ENCODE data around the gene PKP1.

Gene PKP1

DNA sequence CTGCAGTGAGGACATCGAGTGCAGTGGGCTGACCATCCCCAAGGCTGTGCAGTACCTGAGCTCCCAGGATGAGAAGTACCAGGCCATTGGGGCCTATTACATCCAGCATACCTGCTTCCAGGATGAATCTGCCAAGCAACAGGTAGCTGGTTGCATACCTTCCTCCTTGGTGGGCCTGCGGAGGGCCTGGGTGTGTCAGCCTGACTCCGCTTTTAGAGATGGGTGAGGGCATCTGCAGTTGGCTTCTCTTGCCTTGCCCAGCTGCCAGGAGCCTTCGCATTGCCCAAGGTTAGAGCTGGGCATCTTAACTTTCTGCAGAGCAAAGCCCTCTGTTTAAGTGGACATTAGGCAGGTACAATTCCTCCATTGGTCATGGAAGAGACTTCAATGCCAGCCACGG, 33.2 kb downstream of the PKP1 start:
- H3K4me3 ChIP-seq (ENCODE audit: low read depth in 1 of 2, low read length in 2 of 2): no peak overlapping the region
- no peaks in the 10 kb centered on the region for H3K9me3 ChIP-seq (ENCODE audit: low read length)
- no peaks in the 10 kb centered on the region for H3K36me3 ChIP-seq (ENCODE audit: insufficient read depth, low read length)
- no peaks in the 10 kb centered on the region for H3K27me3 ChIP-seq (ENCODE audit: control insufficient read depth in 1 of 2, insufficient read depth in 2 of 2, low read length in 2 of 2)
- no peak overlapping the region for H3K27ac ChIP-seq (ENCODE audit: low read depth, low read length)
- H3K9ac ChIP-seq (ENCODE audit: low read length): no peak overlapping the region
- H3K4me1 ChIP-seq (ENCODE audit: insufficient read depth, low read length): no peaks in the 10 kb centered on the region

DNA sequence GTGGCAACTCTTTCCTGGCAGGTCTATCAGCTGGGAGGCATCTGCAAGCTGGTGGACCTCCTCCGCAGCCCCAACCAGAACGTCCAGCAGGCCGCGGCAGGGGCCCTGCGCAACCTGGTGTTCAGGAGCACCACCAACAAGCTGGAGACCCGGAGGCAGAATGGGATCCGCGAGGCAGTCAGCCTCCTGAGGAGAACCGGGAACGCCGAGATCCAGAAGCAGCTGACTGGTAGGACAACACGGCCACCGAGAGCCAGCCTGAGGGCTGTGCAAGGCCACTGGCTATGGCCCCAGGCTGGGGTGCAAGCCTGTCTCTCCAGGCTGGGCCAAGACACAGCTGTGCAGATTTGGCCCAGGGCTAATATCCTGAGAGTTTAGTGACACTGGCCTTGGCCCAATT, 34.2 kb downstream of the PKP1 start:
- no peak overlapping the region for H3K9ac ChIP-seq (ENCODE audit: low read length)
- H3K27ac ChIP-seq (ENCODE audit: low read depth, low read length): no peak overlapping the region
- no peak overlapping the region for H3K4me3 ChIP-seq (ENCODE audit: low read depth in 1 of 2, low read length in 2 of 2)
- H3K27me3 ChIP-seq (ENCODE audit: control insufficient read depth in 1 of 2, insufficient read depth in 2 of 2, low read length in 2 of 2): no peaks in the 10 kb centered on the region
- H3K9me3 ChIP-seq (ENCODE audit: low read length): no peaks in the 10 kb centered on the region
- H3K36me3 ChIP-seq (ENCODE audit: insufficient read depth, low read length): no peaks in the 10 kb centered on the region
- no peaks in the 10 kb centered on the region for H3K4me1 ChIP-seq (ENCODE audit: insufficient read depth, low read length)

DNA sequence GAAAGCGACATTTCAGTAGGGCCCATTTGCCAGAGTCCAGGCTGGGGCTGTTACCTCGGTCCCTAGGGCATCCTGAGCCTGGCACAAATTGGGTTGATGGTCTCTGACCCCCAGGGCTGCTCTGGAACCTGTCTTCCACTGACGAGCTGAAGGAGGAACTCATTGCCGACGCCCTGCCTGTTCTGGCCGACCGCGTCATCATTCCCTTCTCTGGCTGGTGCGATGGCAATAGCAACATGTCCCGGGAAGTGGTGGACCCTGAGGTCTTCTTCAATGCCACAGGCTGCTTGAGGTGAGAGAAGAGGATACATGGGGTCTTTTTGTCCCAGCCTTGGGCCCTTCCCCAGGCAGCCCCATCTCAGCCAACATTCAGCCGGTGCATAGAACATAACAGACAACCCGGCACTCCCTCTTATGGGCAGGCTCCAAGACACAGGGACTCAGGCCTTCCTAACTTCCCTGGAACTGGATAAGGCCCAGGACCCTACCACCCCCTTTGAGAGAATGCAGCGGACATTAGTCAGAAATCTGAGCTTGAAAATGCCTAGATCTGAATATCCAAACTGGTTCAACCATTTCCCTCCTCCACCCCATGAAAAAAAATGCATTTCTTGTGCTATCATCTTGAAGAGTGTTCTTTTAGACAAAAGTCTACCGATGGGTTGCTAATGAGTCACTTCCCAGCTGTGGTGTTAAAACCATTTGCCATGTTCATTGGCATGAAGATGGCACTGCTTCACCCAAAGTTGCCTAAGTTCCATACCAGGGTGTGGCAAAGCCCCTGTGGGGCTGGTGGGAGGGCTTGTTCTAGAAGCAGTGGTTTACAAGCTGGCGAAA, 35.4 kb downstream of the PKP1 start:
- no peak overlapping the region for H3K27ac ChIP-seq (ENCODE audit: low read depth, low read length)
- H3K27me3 ChIP-seq (ENCODE audit: control insufficient read depth in 1 of 2, insufficient read depth in 2 of 2, low read length in 2 of 2): no peaks in the 10 kb centered on the region
- no peaks in the 10 kb centered on the region for H3K36me3 ChIP-seq (ENCODE audit: insufficient read depth, low read length)
- no peaks in the 10 kb centered on the region for H3K9me3 ChIP-seq (ENCODE audit: low read length)
- no peaks in the 10 kb centered on the region for H3K4me1 ChIP-seq (ENCODE audit: insufficient read depth, low read length)
- no peak overlapping the region for H3K4me3 ChIP-seq (ENCODE audit: low read depth in 1 of 2, low read length in 2 of 2)
- H3K9ac ChIP-seq (ENCODE audit: low read length): no peak overlapping the region

DNA sequence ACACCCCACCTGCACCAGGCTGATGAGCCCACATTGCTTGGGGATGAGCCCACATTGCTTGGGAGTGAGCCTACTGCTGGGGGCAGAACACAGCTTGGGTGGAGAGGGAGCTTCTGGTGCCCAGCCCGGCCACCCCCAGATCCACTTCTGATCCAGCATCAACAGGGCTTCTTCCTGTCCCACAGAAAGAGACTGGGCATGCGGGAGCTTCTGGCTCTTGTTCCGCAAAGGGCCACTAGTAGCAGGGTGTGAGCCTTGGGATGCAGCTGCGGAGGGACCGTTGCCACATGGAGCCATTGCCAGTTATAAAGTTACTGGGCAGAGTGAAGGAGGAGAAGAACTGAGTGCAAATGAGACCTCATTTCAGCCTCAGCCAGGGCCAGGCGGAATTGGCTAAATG, 36.3 kb downstream of the PKP1 start:
- H3K9ac ChIP-seq (ENCODE audit: low read length): no peak overlapping the region
- H3K4me3 ChIP-seq (ENCODE audit: low read depth in 1 of 2, low read length in 2 of 2): no peak overlapping the region
- H3K27ac ChIP-seq (ENCODE audit: low read depth, low read length): no peak overlapping the region
- no peaks in the 10 kb centered on the region for H3K36me3 ChIP-seq (ENCODE audit: insufficient read depth, low read length)
- no peaks in the 10 kb centered on the region for H3K27me3 ChIP-seq (ENCODE audit: control insufficient read depth in 1 of 2, insufficient read depth in 2 of 2, low read length in 2 of 2)
- H3K4me1 ChIP-seq (ENCODE audit: insufficient read depth, low read length): no peaks in the 10 kb centered on the region
- H3K9me3 ChIP-seq (ENCODE audit: low read length): no peaks in the 10 kb centered on the region

DNA sequence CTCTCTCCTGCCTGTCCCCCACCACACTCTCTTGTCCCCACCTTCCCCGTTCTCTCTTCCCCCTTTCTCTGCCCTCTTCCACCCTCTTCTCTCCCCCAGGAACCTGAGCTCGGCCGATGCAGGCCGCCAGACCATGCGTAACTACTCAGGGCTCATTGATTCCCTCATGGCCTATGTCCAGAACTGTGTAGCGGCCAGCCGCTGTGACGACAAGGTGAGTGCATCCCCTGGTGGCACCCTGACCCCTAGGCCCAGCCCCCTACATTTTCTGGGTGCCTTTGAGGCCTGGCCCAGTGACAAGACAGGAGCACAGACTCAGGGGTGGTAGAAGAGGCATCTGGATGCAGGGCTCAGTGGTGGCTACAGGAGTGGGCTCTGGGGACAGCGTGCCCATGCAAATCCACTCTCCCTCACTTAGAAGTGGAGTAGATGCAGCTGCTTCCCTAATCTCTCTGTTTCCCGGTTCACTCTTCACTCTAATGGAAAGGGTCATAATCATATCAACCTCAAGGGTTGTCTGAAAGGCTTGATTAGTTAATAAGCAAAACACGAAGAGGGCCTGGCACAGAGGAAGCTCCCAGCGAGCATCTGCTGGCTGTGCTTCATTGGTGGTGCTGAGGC, 37.0 kb downstream of the PKP1 start:
- no peak overlapping the region for H3K4me3 ChIP-seq (ENCODE audit: low read depth in 1 of 2, low read length in 2 of 2)
- no peak overlapping the region for H3K27ac ChIP-seq (ENCODE audit: low read depth, low read length)
- H3K27me3 ChIP-seq (ENCODE audit: control insufficient read depth in 1 of 2, insufficient read depth in 2 of 2, low read length in 2 of 2): no peaks in the 10 kb centered on the region
- no peak overlapping the region for H3K9ac ChIP-seq (ENCODE audit: low read length)
- no peaks in the 10 kb centered on the region for H3K4me1 ChIP-seq (ENCODE audit: insufficient read depth, low read length)
- no peaks in the 10 kb centered on the region for H3K36me3 ChIP-seq (ENCODE audit: insufficient read depth, low read length)
- H3K9me3 ChIP-seq (ENCODE audit: low read length): no peaks in the 10 kb centered on the region

DNA sequence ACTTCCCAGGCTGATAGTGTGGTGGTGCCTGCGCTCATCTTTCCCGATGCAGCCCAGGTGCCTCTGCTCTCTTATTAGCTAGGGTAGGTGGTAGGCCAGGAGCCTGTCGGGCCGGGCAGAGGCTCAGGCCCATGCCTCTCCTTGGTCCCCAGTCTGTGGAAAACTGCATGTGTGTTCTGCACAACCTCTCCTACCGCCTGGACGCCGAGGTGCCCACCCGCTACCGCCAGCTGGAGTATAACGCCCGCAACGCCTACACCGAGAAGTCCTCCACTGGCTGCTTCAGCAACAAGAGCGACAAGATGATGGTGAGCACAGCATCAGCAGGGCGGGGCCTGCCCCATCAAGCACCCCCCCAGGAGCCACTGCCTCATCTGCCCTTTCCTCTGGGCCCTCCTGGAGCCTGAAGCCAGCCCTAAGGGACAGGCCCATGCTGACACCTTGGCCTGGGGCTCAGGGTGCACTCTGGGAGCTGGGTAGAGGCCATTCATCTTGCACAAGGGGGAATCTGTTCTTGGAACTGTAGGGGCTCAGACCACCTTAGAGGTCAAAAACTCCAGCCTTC, 38.6 kb downstream of the PKP1 start:
- no peak overlapping the region for H3K27ac ChIP-seq (ENCODE audit: low read depth, low read length)
- H3K36me3 ChIP-seq (ENCODE audit: insufficient read depth, low read length): no peaks in the 10 kb centered on the region
- H3K9me3 ChIP-seq (ENCODE audit: low read length): no peaks in the 10 kb centered on the region
- no peaks in the 10 kb centered on the region for H3K4me1 ChIP-seq (ENCODE audit: insufficient read depth, low read length)
- no peak overlapping the region for H3K4me3 ChIP-seq (ENCODE audit: low read depth in 1 of 2, low read length in 2 of 2)
- H3K27me3 ChIP-seq (ENCODE audit: control insufficient read depth in 1 of 2, insufficient read depth in 2 of 2, low read length in 2 of 2): no peaks in the 10 kb centered on the region
- H3K9ac ChIP-seq (ENCODE audit: low read length): no peak overlapping the region

DNA sequence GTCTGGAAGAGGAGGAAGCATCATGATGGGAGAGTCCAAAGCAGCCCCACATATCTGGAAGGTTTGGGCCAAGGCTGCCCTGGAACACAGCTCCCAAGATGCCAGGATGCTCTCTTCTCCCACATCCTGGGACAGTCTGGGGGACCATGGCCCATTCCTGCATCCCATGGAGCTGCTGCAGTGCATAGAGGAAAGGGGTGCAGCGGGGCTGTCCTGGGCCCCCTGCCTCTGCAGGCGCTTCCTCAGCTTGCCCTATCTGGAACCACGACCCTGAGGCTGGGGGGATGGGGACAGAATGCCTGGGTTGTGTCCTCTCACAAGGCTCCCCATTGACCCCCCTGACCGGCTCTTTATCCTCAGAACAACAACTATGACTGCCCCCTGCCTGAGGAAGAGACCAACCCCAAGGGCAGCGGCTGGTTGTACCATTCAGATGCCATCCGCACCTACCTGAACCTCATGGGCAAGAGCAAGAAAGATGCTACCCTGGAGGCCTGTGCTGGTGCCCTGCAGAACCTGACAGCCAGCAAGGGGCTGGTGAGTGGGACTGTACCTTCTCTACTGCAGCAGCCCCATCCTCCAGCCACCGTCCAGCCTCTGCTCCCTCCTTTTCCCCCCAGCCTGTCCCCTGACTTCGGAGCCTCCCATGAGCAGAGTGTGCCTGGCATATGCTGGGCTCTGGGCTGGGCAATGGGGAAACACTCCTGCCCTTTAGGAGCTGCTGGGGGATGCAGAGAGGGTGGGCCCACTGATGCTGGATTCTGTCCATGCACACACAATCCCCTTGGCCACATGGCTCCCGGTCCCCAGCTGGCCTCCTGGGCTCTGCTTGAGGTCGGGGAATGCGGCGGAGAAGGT, 39.6 kb downstream of the PKP1 start:
- no peaks in the 10 kb centered on the region for H3K9me3 ChIP-seq (ENCODE audit: low read length)
- no peak overlapping the region for H3K27ac ChIP-seq (ENCODE audit: low read depth, low read length)
- no peaks in the 10 kb centered on the region for H3K27me3 ChIP-seq (ENCODE audit: control insufficient read depth in 1 of 2, insufficient read depth in 2 of 2, low read length in 2 of 2)
- H3K4me3 ChIP-seq (ENCODE audit: low read depth in 1 of 2, low read length in 2 of 2): no peak overlapping the region
- no peak overlapping the region for H3K9ac ChIP-seq (ENCODE audit: low read length)
- H3K4me1 ChIP-seq (ENCODE audit: insufficient read depth, low read length): no peaks in the 10 kb centered on the region
- H3K36me3 ChIP-seq (ENCODE audit: insufficient read depth, low read length): no peaks in the 10 kb centered on the region

DNA sequence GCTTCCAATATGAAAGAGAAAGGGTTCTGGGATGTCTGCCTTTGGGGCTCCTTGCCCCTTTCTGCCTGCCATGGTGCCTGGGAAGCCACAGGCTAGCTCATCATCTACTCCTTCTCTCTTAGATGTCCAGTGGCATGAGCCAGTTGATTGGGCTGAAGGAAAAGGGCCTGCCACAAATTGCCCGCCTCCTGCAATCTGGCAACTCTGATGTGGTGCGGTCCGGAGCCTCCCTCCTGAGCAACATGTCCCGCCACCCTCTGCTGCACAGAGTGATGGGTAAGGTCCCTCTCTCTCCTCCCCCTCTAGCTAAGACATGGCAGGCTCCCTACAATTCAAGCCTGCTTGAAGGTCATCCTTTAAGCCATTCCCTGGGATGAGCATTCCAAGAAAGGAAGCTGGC, 41.0 kb downstream of the PKP1 start:
- Histone ChIP-seq H3K9ac (ENCODE audit: low read length) (no peak overlapping the region), H3K27me3 (ENCODE audit: control insufficient read depth in 1 of 2, insufficient read depth in 2 of 2, low read length in 2 of 2) (no peaks in the 10 kb centered on the region), H3K27ac (ENCODE audit: low read depth, low read length) (no peak overlapping the region), H3K4me1 (ENCODE audit: insufficient read depth, low read length) (no peaks in the 10 kb centered on the region), H3K9me3 (ENCODE audit: low read length) (no peaks in the 10 kb centered on the region), H3K4me3 (ENCODE audit: low read depth in 1 of 2, low read length in 2 of 2) (no peak overlapping the region), H3K36me3 (ENCODE audit: insufficient read depth, low read length) (no peaks in the 10 kb centered on the region)

DNA sequence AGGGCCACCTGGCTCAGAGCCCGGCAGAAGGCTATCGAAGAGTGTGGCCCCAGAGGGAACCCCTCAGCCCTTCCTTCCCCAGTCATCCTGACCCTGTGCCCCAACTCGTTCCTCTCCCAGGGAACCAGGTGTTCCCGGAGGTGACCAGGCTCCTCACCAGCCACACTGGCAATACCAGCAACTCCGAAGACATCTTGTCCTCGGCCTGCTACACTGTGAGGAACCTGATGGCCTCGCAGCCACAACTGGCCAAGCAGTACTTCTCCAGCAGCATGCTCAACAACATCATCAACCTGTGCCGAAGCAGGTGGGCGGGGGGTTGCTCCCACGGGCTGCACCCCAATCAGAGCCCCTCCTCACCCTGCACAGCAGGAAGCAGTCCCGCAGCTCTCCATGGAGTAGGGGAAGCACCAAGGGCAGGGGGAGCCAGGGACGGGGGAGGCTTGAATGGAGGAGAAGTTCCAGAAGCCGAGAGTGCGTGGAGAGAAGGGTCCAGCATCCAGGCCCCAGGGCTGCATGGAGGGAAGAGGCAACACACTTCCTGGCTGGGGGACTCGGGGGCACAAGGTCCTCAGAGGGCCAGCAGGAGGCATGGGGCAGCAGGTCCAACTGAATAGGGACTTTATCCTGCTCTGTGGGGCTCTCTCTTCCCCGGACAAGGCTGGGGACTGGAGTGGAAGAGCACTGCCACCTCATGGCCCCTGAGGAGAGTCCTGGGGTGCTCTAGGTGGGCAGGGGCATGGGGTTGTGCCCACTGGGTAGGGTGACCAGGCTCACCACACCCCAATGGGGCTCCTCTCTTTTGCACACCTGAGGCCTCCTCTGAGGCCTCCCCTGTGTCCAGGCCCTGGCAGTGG, 41.7 kb downstream of the PKP1 start:
- Histone ChIP-seq H3K27me3 (ENCODE audit: control insufficient read depth in 1 of 2, insufficient read depth in 2 of 2, low read length in 2 of 2) (no peaks in the 10 kb centered on the region), H3K9me3 (ENCODE audit: low read length) (no peaks in the 10 kb centered on the region), H3K4me3 (ENCODE audit: low read depth in 1 of 2, low read length in 2 of 2) (no peak overlapping the region), H3K27ac (ENCODE audit: low read depth, low read length) (no peak overlapping the region), H3K4me1 (ENCODE audit: insufficient read depth, low read length) (no peaks in the 10 kb centered on the region), H3K9ac (ENCODE audit: low read length) (no peak overlapping the region), H3K36me3 (ENCODE audit: insufficient read depth, low read length) (no peaks in the 10 kb centered on the region)

DNA sequence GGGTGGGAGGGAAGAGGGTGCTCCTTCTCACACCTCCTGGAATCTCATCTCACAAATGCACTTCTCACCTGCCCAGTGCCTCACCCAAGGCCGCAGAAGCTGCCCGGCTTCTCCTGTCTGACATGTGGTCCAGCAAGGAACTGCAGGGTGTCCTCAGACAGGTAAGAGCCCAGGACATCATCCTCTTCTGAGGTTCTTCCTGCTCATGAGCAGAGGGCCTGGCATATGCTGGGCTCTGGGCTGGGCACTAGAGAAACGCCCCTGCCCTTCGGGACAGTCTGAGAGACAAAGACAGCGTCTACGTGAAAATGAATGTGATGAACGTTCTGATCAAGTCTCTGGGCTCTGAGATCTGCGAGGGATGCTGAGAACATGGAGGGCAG, 42.4 kb downstream of the PKP1 start:
- H3K4me3 ChIP-seq (ENCODE audit: low read depth in 1 of 2, low read length in 2 of 2): no peak overlapping the region
- no peaks in the 10 kb centered on the region for H3K36me3 ChIP-seq (ENCODE audit: insufficient read depth, low read length)
- H3K27ac ChIP-seq (ENCODE audit: low read depth, low read length): no peak overlapping the region
- no peaks in the 10 kb centered on the region for H3K27me3 ChIP-seq (ENCODE audit: control insufficient read depth in 1 of 2, insufficient read depth in 2 of 2, low read length in 2 of 2)
- H3K9ac ChIP-seq (ENCODE audit: low read length): no peak overlapping the region
- H3K4me1 ChIP-seq (ENCODE audit: insufficient read depth, low read length): no peaks in the 10 kb centered on the region
- no peaks in the 10 kb centered on the region for H3K9me3 ChIP-seq (ENCODE audit: low read length)

Data from muscle layer of colon (tissue), 2 donors.